Spleen (tissue), 7 donors: Measurements from ENCODE around the gene STARD7.

Experiments used
- CTCF ChIP-seq, 11 experiments: fragments of 200-600 bp in 7 of 11; fragments of 450-650 bp in 4 of 11; sonication (generic) in 4 of 11; IDR thresholded peaks in 8 of 11; conservative IDR thresholded peaks in 3 of 11; 1 replicate in 7 of 11; 2 replicates in 4 of 11; pipeline versions ENCODE4 v1.4.0 to v1.8.0; 2016 to 2021; ENCODE audit warnings: antibody characterized with exemption in 11 of 11, inconsistent platforms in 4 of 11, mild to moderate bottlenecking in 1 of 11
- POLR2AphosphoS5 ChIP-seq, 3 donors: sonication (generic); formaldehyde crosslinking; IDR thresholded peaks; one replicate each; pipeline ENCODE4 v1.5.1; 2017; ENCODE audit warnings: antibody characterized with exemption in 3 of 3
- donor health status: DM: no; HTN: no; CAD: no; lungs with moderate emphysema.
- donor health status: DM: no; HTN: no; CAD: no.
- donor health status: DM: no; HTN: no; CAD: no.

- no peak for TF ChIP-seq CTCF (IDR thresholded peaks at IDR 0.05 in 8 of 11, conservative IDR thresholded peaks at IDR 0.05 in 3 of 11)
- no peak for TF ChIP-seq POLR2AphosphoS5 (IDR thresholded peaks at IDR 0.05)
Observed at GRCh38 chr2:96236882-96237281, 28.3 kb upstream of the STARD7 start.
